HepG2 (cell line): ENCODE data around the gene DDRGK1. TPM values are rescaled to one million over a fixed set of nuclear protein-coding genes. Genes with fewer than 3 reads are reported as not detected.

ENCODE experiments used
- ATAC-seq: fragments of 200-7000 bp; cut with Tn5 transposase; 3 replicates; pipeline ENCODE4 v1.9.1; 2020; ENCODE audit warnings: mild to moderate bottlenecking, moderate library complexity
- BruUV-seq: library from RNA; stranded (reverse); fragments of 400-500 nt; replicated peaks from 2 replicates; lab custom pipeline; 2021; lab: Mats Ljungman, UMichigan
- CTCF ChIA-PET: fragments of 300-600 bp; formaldehyde crosslinking; extraction: SDS; loops from one replicate; lab custom pipeline; 2021; ENCODE audit warnings: low total read pairs, inconsistent platforms, low intra/inter-chr PET ratio; lab: Yijun Ruan, JAX
- POLR2A ChIA-PET: fragments of 350-600 bp; sonication (Branson Sonifier 250); formaldehyde crosslinking; loops from one replicate; lab custom pipeline; 2020; ENCODE audit warnings: antibody characterized with exemption, inconsistent platforms; lab: Yijun Ruan, JAX
- DNase-seq: peaks from one replicate; pipeline ENCODE4 v3.0.0-alpha.2; 2015; ENCODE audit warnings: low spot score
- FAIRE-seq: peaks from 3 replicates; lab custom pipeline; 2011; peaks lifted over from hg19 to GRCh38; lab: Jason Lieb, UNC
- H2AFZ ChIP-seq: one replicate; pipeline ENCODE4 v1.6.1; 2011; ENCODE audit warnings: low read length, inconsistent platforms
- H3K27ac ChIP-seq: fragments of 300-600 bp; 3 replicates; pipeline ENCODE4 v1.8.0; 2011; ENCODE audit warnings: mixed run types, mild to moderate bottlenecking, mixed read lengths, low read length, inconsistent platforms; ENCODE audit not compliant: insufficient read depth; ENCODE audit errors: extremely low read length
- H3K27me3 ChIP-seq, 2 experiments: fragments of 200-600 bp in 1 of 2; 2 replicates in 1 of 2; 3 replicates in 1 of 2; pipeline versions ENCODE4 v1.6.0 to v1.8.0; 2011; ENCODE audit warnings: low read length in 2 of 2, mild to moderate bottlenecking in 2 of 2, moderate library complexity in 2 of 2, inconsistent platforms in 1 of 2; ENCODE audit not compliant: insufficient read depth in 2 of 2, control insufficient read depth in 1 of 2
- H3K36me3 ChIP-seq, 2 experiments: fragments of 200-600 bp in 1 of 2; replicated peaks in 1 of 2; 2 replicates in 1 of 2; 3 replicates in 1 of 2; pipeline versions ENCODE4 v1.5.1 to v1.8.0; 2011; ENCODE audit warnings: low read length in 2 of 2, inconsistent platforms in 1 of 2; ENCODE audit not compliant: insufficient read depth in 2 of 2, control insufficient read depth in 1 of 2
- H3K4me1 ChIP-seq: 2 replicates; pipeline ENCODE4 v1.5.1; 2012; ENCODE audit warnings: low read length, inconsistent platforms; ENCODE audit not compliant: insufficient read depth
- H3K4me2 ChIP-seq: 2 replicates; pipeline ENCODE4 v1.6.0; 2011; ENCODE audit warnings: low read depth, low read length, inconsistent platforms
- H3K4me3 ChIP-seq, 3 experiments: fragments of 200-600 bp in 1 of 3; sonication (generic), shearing (Covaris generic) in 1 of 3; replicated peaks in 1 of 3; 2 replicates each; pipeline ENCODE4 v1.5.1; 2011 to 2016; ENCODE audit warnings: low read length in 3 of 3, inconsistent platforms in 2 of 3, low read depth in 2 of 3, mild to moderate bottlenecking in 2 of 3, control low read depth in 1 of 3, mixed read lengths in 1 of 3; ENCODE audit not compliant: insufficient read depth in 1 of 3
- H3K79me2 ChIP-seq: one replicate; pipeline ENCODE4 v1.6.1; 2011; ENCODE audit warnings: low read length, inconsistent platforms; ENCODE audit not compliant: insufficient read depth
- H3K9ac ChIP-seq: 2 replicates; pipeline ENCODE4 v1.6.0; 2011; ENCODE audit warnings: mild to moderate bottlenecking, low read depth, low read length, inconsistent platforms; ENCODE audit not compliant: insufficient read depth
- H3K9me3 ChIP-seq: 2 replicates; pipeline ENCODE4 v1.5.1; 2012; ENCODE audit warnings: mild to moderate bottlenecking, low read length
- H4K20me1 ChIP-seq: 2 replicates; pipeline ENCODE4 v1.6.0; 2011; ENCODE audit warnings: inconsistent platforms, mild to moderate bottlenecking, low read length, moderate library complexity; ENCODE audit not compliant: insufficient read depth
- AGO2 ChIP-seq: fragments of 200-400 bp; formaldehyde crosslinking; optimal IDR thresholded peaks from 2 replicates; pipeline ENCODE3; 2017; ENCODE audit warnings: mild to moderate bottlenecking, low read depth, low read length, moderate library complexity
- ATF6 ChIP-seq: sonication (generic); formaldehyde crosslinking; conservative IDR thresholded peaks from 2 replicates; pipeline ENCODE4 v1.4.0; 2020; ENCODE audit warnings: missing genetic modification reagents
- BORCS8-MEF2B ChIP-seq: sonication (generic); formaldehyde crosslinking; IDR thresholded peaks from 2 replicates; pipeline ENCODE4 v1.8.0; 2022; ENCODE audit warnings: mild to moderate bottlenecking, missing genetic modification reagents
- GATAD2A ChIP-seq: IDR thresholded peaks from 2 replicates; pipeline ENCODE4 v1.6.1; 2016
- GZF1 ChIP-seq: sonication (generic); formaldehyde crosslinking; IDR thresholded peaks from 2 replicates; pipeline ENCODE4 v1.5.1; 2020; ENCODE audit warnings: mild to moderate bottlenecking, missing genetic modification reagents
- HNF4G ChIP-seq, 2 experiments: sonication (generic) in 1 of 2; formaldehyde crosslinking in 1 of 2; IDR thresholded peaks; 2 replicates each; pipeline versions ENCODE4 v1.4.0 to v1.6.1; 2011 to 2020; ENCODE audit warnings: borderline replicate concordance in 2 of 2, low read depth in 2 of 2, mild to moderate bottlenecking in 2 of 2, low read length in 1 of 2, missing genetic modification reagents in 1 of 2, moderate library complexity in 1 of 2
- KAT8 ChIP-seq: IDR thresholded peaks from 2 replicates; pipeline ENCODE4 v1.6.1; 2016; ENCODE audit warnings: missing genetic modification reagents, missing compliant biosample characterization
- PRDM4 ChIP-seq: sonication (generic); formaldehyde crosslinking; IDR thresholded peaks from 2 replicates; pipeline ENCODE4 v1.9.0; 2021; ENCODE audit warnings: missing genetic modification reagents, borderline replicate concordance
- RCOR2 ChIP-seq: IDR thresholded peaks from 2 replicates; pipeline ENCODE4 v1.6.1; 2016; ENCODE audit warnings: missing biosample characterization, missing genetic modification reagents
- RFX5 ChIP-seq: IDR thresholded peaks from 2 replicates; pipeline ENCODE4 v1.6.1; 2011; ENCODE audit warnings: low read depth, low read length, improper control_type of control experiment
- RORA ChIP-seq: sonication (generic); formaldehyde crosslinking; IDR thresholded peaks from 2 replicates; pipeline ENCODE4 v1.5.0; 2020; ENCODE audit warnings: mild to moderate bottlenecking, missing genetic modification reagents, moderate library complexity
- ZBTB1 ChIP-seq: sonication (generic); formaldehyde crosslinking; IDR thresholded peaks from 2 replicates; pipeline ENCODE4 v1.4.0; 2020; ENCODE audit warnings: missing genetic modification reagents, borderline replicate concordance
- ZC3H13 ChIP-seq: sonication (generic); formaldehyde crosslinking; IDR thresholded peaks from 2 replicates; pipeline ENCODE4 v1.8.1; 2023; ENCODE audit warnings: mild to moderate bottlenecking, missing genetic modification reagents, moderate library complexity
- ZKSCAN8 ChIP-seq: IDR thresholded peaks from 2 replicates; pipeline ENCODE4 v1.6.1; 2016; ENCODE audit warnings: borderline replicate concordance, missing genetic modification reagents, missing compliant biosample characterization
- ZNF205 ChIP-seq: IDR thresholded peaks from 2 replicates; pipeline ENCODE4 v1.6.1; 2018; ENCODE audit warnings: missing biosample characterization, missing genetic modification reagents
- ZNF292 ChIP-seq: sonication (generic); formaldehyde crosslinking; IDR thresholded peaks from 2 replicates; pipeline ENCODE4 v1.8.1; 2022; ENCODE audit warnings: mild to moderate bottlenecking, low read depth, missing genetic modification reagents, borderline replicate concordance
- ZNF580 ChIP-seq: IDR thresholded peaks from 2 replicates; pipeline ENCODE4 v1.6.1; 2016; ENCODE audit warnings: low read depth, borderline replicate concordance
- ZNF7 ChIP-seq: IDR thresholded peaks from 2 replicates; pipeline ENCODE4 v1.6.1; 2016; ENCODE audit warnings: missing biosample characterization, missing genetic modification reagents
- WGBS: methylation state at CpG from one replicate; pipeline ENCODE4 v1.1.6; 2017; ENCODE audit warnings: low lambda C conversion rate; 5-methylcytosine and 5-hydroxymethylcytosine counted together
- in situ Hi-C: cut with HindIII; loops from 2 replicates; pipeline ENCODE4 v1.10.0; 2017; ENCODE audit warnings: low pct_unique_long_range_greater_than_20kb; ENCODE audit not compliant: extremely low pct_ligation_motif_present
- intact Hi-C: fragments of 100-400 bp; cut with micrococcal nuclease; formaldehyde crosslinking; loops from one replicate; pipeline ENCODE4 v1.10.0; 2022; ENCODE audit not compliant: unreplicated experiment
- polyA plus RNA-seq, 8 experiments: library from polyadenylated mRNA; depleted of rRNA in 3 of 8; stranded (reverse) in 7 of 8; unstranded in 1 of 8; fragments of >200 nt; fragmentation: Illumina TruSeq in 4 of 8; extraction: Trizol in 4 of 8; gene quantifications; 2 replicates each; pipeline versions ENCODE4 v1.2.1 to v1.2.3, GENCODE V29; 2011 to 2016; ENCODE audit warnings: low read depth in 4 of 8, missing spikeins in 1 of 8, mixed read lengths in 1 of 8; ENCODE audit not compliant: insufficient read depth in 1 of 8
- total RNA-seq, 5 experiments: library from RNA; depleted of rRNA; stranded (reverse); fragments of >200 nt; fragmentation: Illumina TruSeq; extraction: Trizol; gene quantifications; 2 replicates each; pipeline ENCODE4 v1.2.3, GENCODE V29; 2016; ENCODE audit warnings: low read depth in 1 of 5

The DDRGK1 gene
- total and polyA plus RNA-seq, 2 of the 13 experiments (the other 11 are each of a cell fraction or from before 2014, with no cell fraction given), result 96.7 to 149 TPM

- TF ChIP-seq ZC3H13 (CRISPR knock-in tag) (0 out of 2 replicates have a peak, but pooled peaks have one; percentile 39), HNF4G (IDR thresholded peaks at IDR 0.05; ENCODE audit: borderline replicate concordance, low read depth, low read length) (no peak), HNF4G (CRISPR knock-in tag; IDR thresholded peaks at IDR 0.05; ENCODE audit: borderline replicate concordance, low read depth) (no peak), AGO2 (no peak), BORCS8-MEF2B (0 out of 2 replicates have a peak, but pooled peaks have one; percentile 5), RFX5 (no peak)
Observed at GRCh38 chr20:3226093-3226492, 21.6 kb upstream of the DDRGK1 start (continued).

GRCh38 chr20:3224681-3225421 lies 20.4 kb upstream of the DDRGK1 start:
- peak overlapping the region; percentile 73 for H3K27ac ChIP-seq
- FAIRE-seq (peak; percentile 99), DNase-seq (peak; percentile 83), ATAC-seq (peak; percentile 60)
- WGBS, result 16% methylated on average over 8 of the region's 8 CpGs
- H3K4me2 ChIP-seq, result peak overlapping the region; percentile 20
- BruUV-seq, result no TSS peak
- no peaks in the 10 kb centered on the region for H3K27me3 ChIP-seq
- H3K9ac ChIP-seq, result peak overlapping the region; percentile 23
- H4K20me1 ChIP-seq, result no peaks in the 10 kb centered on the region
- peaks cover 16 to 23% of the 10 kb centered on the region in 2 experiments for H3K36me3 ChIP-seq
- CTCF ChIA-PET, result no interaction called here
- POLR2A ChIA-PET, result interaction anchor here (0.8 to 10.0 kb wide), 10 partner anchors 10 to 246 kb away, joined by 3 to 149 read pairs (median 4); partner anchors contain the start of genes ATRN, FASTKD5, ITPA and SLC4A11
- no peak overlapping the region for H2AFZ ChIP-seq
- intact Hi-C loops (no loop called here), in situ Hi-C loops (no loop called here)
- 0 out of 6 replicates have a peak overlapping the region, but pooled peaks of 1 of the 3 experiments have one; percentile 19 for H3K4me3 ChIP-seq
- H3K79me2 ChIP-seq, result no peaks in the 10 kb centered on the region
- no peaks in the 10 kb centered on the region for H3K9me3 ChIP-seq
- peaks cover 74% of the 10 kb centered on the region for H3K4me1 ChIP-seq
- TF ChIP-seq ZKSCAN8 (peak; percentile 86; the same call in 1 of the 2 replicates), ZBTB1 (CRISPR knock-in tag) (0 out of 2 replicates have a peak, but pooled peaks have one; percentile 37), ZNF205 (peak; percentile 94), GATAD2A (CRISPR knock-in tag) (peak; percentile 96), ZNF7 (CRISPR knock-in tag) (peak; percentile 34; the same call in 1 of the 2 replicates), ZNF580 (CRISPR knock-in tag) (peak; percentile 97), KAT8 (CRISPR knock-in tag) (peak; percentile 87), GZF1 (CRISPR knock-in tag) (no peak), RCOR2 (peak; percentile 100), BORCS8-MEF2B (no peak), ZNF292 (CRISPR knock-in tag) (peak; percentile 68; the same call in 1 of the 2 replicates), PRDM4 (CRISPR knock-in tag) (0 out of 2 replicates have a peak, but pooled peaks have one; percentile 28), RORA (CRISPR knock-in tag) (no peak), ATF6 (no peak; the same call in 1 of the 2 replicates)
